Chondrocyte (in vitro differentiated cells): ENCODE results near the gene SPRING1. TPM values are rescaled to one million over a fixed set of nuclear protein-coding genes. Genes with fewer than 3 reads are reported as not detected.
"Not testable (repeated sequence)": the region's sequence is repeated elsewhere in the genome, so short reads cannot be mapped to it uniquely, and the experiment has no call there.

ENCODE experiments used
- DNase-seq: peaks from one replicate; pipeline ENCODE4 v3.0.0; 2021; ENCODE audit warnings: mixed read lengths, low spot score
- H3K27ac Mint-ChIP-seq: one replicate; pipeline ENCODE4 v1.8.0; 2021; ENCODE audit warnings: mild to moderate bottlenecking, moderate library complexity, mixed read lengths; ENCODE audit not compliant: unreplicated experiment
- H3K27me3 Mint-ChIP-seq: 2 replicates; pipeline ENCODE4 v1.8.0; 2021; ENCODE audit warnings: low read depth, mixed read lengths
- H3K36me3 Mint-ChIP-seq: 2 replicates; pipeline ENCODE4 v1.8.0; 2021; ENCODE audit warnings: low read depth, mixed read lengths
- H3K4me1 Mint-ChIP-seq: 2 replicates; pipeline ENCODE4 v1.8.0; 2021; ENCODE audit warnings: low read depth, mild to moderate bottlenecking, mixed read lengths
- H3K4me3 Mint-ChIP-seq: one replicate; pipeline ENCODE4 v1.8.0; 2021; ENCODE audit warnings: mild to moderate bottlenecking, moderate library complexity, mixed read lengths; ENCODE audit not compliant: unreplicated experiment
- H3K9me3 Mint-ChIP-seq: 2 replicates; pipeline ENCODE4 v1.8.0; 2021; ENCODE audit warnings: low read depth, mixed read lengths
- CTCF ChIP-seq: fragments of 200-600 bp; sonication (generic); IDR thresholded peaks from 2 replicates; pipeline ENCODE4 v1.5.0; 2021; ENCODE audit warnings: antibody characterized with exemption, mild to moderate bottlenecking, moderate library complexity
- total RNA-seq: library from RNA; stranded (reverse); gene quantifications from 3 replicates; pipeline ENCODE4 v1.2.1, GENCODE V29; 2021

Gene SPRING1
- total RNA-seq, 1 donor from 2014 or later = 37.3 TPM

DNA sequence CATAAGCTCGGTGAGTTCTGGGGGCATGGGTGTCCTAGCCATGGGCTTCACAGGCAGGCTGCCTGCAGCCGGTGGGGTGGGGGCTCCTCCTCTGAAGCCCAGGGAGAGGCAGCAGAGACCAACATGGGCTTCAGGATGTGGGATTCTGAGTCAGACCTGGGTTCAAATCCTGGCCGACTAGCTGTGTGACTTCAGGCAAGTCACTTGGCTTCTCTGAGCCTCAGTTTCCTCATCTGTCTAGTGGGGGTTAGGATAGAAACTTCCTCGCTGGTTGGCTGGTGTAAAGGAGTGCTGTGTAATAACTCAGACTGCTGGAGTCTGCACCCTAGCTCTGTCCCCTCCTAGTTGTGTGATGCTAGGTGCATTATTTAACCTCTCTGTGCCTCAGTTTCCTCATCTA lies 12.4 kb upstream of the SPRING1 start:
- Mint-ChIP-seq H3K4me1 (no peaks in the 10 kb centered on the region), H3K36me3 (no peaks in the 10 kb centered on the region), H3K9me3 (peaks cover 3% of the 10 kb centered on the region), H3K27me3 (no peaks in the 10 kb centered on the region), H3K27ac (no peak overlapping the region), H3K4me3 (no peak overlapping the region)
- no peak for TF ChIP-seq CTCF
- no peak for DNase-seq

- no peak for TF ChIP-seq CTCF
Measured at GRCh38 chr12:116749884-116750283, 12.0 kb upstream of the SPRING1 start.

DNA sequence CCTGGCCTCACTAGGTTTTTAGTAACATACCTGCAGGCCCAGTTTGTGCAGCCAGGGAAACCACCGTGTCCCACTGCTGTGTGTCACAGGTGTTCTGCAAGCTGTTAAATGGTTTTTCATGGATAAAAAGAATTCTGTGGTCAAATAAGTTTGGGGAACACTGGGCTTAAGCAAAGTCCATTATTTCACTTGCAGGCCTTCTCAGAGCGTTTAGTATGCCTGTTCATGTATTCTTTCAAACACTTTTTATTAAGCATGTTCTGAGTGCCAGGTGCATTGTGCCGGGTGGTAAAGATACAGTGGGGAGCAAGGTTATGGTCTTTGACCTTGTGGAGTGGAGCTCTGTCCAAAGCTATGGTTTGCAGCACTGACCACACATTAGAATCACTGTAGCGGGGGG lies 7.7 kb upstream of the SPRING1 start:
- DNase-seq = no peak
- no peaks in the 10 kb centered on the region for H3K9me3 Mint-ChIP-seq
- H3K4me1 Mint-ChIP-seq = no peaks in the 10 kb centered on the region
- TF ChIP-seq CTCF = no peak
- no peak overlapping the region for H3K27ac Mint-ChIP-seq
- H3K36me3 Mint-ChIP-seq = no peaks in the 10 kb centered on the region
- H3K27me3 Mint-ChIP-seq = no peaks in the 10 kb centered on the region
- no peak overlapping the region for H3K4me3 Mint-ChIP-seq

More at GRCh38 chr12:116749884-116750283, 12.0 kb upstream of the SPRING1 start:
- Mint-ChIP-seq H3K4me3 (no peak overlapping the region), H3K27me3 (no peaks in the 10 kb centered on the region), H3K9me3 (peaks cover 3% of the 10 kb centered on the region), H3K27ac (no peak overlapping the region), H3K36me3 (no peaks in the 10 kb centered on the region), H3K4me1 (no peaks in the 10 kb centered on the region)
- no peak for DNase-seq

DNA sequence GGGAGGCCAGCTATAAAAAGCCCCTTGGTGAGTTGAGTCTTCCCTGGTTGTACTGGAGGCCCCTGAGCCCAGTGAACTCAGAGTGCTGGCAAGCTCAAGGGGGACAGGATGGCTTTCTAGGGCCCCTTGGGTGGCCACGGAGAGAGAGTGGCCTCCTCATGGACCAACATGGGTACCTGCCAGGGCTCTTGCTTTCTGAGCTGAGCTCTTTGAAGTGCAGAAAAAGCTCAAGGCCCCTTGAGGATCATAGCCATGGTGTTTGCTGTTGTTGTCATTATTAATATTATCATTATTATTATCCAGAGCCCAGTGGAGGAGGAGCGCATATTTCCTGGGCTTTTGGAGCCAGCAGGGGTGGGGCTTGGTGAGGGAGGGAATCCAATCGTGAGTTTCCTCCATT lies 6.9 kb upstream of the SPRING1 start:
- H3K27me3 Mint-ChIP-seq = no peaks in the 10 kb centered on the region

GRCh38 chr12:116742787-116743186 lies 4.9 kb upstream of the SPRING1 start:
- not testable (repeated sequence) for H3K27me3 Mint-ChIP-seq, H3K27ac Mint-ChIP-seq, H3K9me3 Mint-ChIP-seq, DNase-seq, H3K4me3 Mint-ChIP-seq, H3K36me3 Mint-ChIP-seq, H3K4me1 Mint-ChIP-seq

More for the DNA sequence above, 6.9 kb upstream of the SPRING1 start:
- H3K4me3 Mint-ChIP-seq = no peak overlapping the region
- H3K4me1 Mint-ChIP-seq = no peaks in the 10 kb centered on the region
- no peaks in the 10 kb centered on the region for H3K36me3 Mint-ChIP-seq
- no peak overlapping the region for H3K27ac Mint-ChIP-seq
- no peak for DNase-seq
- no peak for TF ChIP-seq CTCF
- H3K9me3 Mint-ChIP-seq = no peaks in the 10 kb centered on the region

GRCh38 chr12:116739381-116739887 lies 1.6 kb upstream of the SPRING1 start:
- Mint-ChIP-seq H3K27me3 (no peaks in the 10 kb centered on the region), H3K27ac (no peak overlapping the region), H3K9me3 (no peaks in the 10 kb centered on the region), H3K4me1 (peaks cover 25% of the 10 kb centered on the region), H3K36me3 (peaks cover 6% of the 10 kb centered on the region), H3K4me3 (no peak overlapping the region)
- DNase-seq = no peak
- TF ChIP-seq CTCF = no peak
